ENCODE results near the gene GPR15LG.

Gene GPR15LG

GRCh38 chr10:84194424-84195043, 20.9 kb downstream of the GPR15LG start, which contains the start of gene CDHR1:
Gene CDHR1 (plus strand): TSS chr10:84194537. CDS start chr10:84194761, 224 bp downstream.
- no peak for DNase-seq

- no peak for DNase-seq
Observed at GRCh38 chr10:84195044-84195830, 21.6 kb downstream of the GPR15LG start.

- DNase-seq: peak in 1 of 2 experiments; percentile 47
Observed at GRCh38 chr10:84196083-84196482, 22.5 kb downstream of the GPR15LG start.

GRCh38 chr10:84196941-84197340, 23.3 kb downstream of the GPR15LG start:
- DNase-seq: peak in 1 of 2 experiments; percentile 10

- no peak for DNase-seq
Observed at GRCh38 chr10:84197643-84198042, 24.0 kb downstream of the GPR15LG start.

GRCh38 chr10:84198206-84198915, 24.8 kb downstream of the GPR15LG start:
- peak in 1 of 2 experiments; percentile 21 for DNase-seq

- DNase-seq: no peak
Observed at GRCh38 chr10:84200537-84201243, 27.1 kb downstream of the GPR15LG start.

- no peak for DNase-seq
Observed at GRCh38 chr10:84201244-84201606, 27.6 kb downstream of the GPR15LG start.

- DNase-seq: no peak
Observed at GRCh38 chr10:84201682-84202081, 28.1 kb downstream of the GPR15LG start.

- DNase-seq: no peak
Observed at GRCh38 chr10:84202349-84202748, 28.7 kb downstream of the GPR15LG start.

- DNase-seq: no peak
Observed at GRCh38 chr10:84204122-84204521, 30.5 kb downstream of the GPR15LG start.

- no peak for DNase-seq
Observed at GRCh38 chr10:84204610-84205009, 31.0 kb downstream of the GPR15LG start.

GRCh38 chr10:84205049-84205852, 31.6 kb downstream of the GPR15LG start:
- DNase-seq: peak; percentile 31 to 69

- DNase-seq: no peak
Observed at GRCh38 chr10:84205853-84206525, 32.4 kb downstream of the GPR15LG start.

- DNase-seq: no peak
Observed at GRCh38 chr10:84208023-84208422, 34.4 kb downstream of the GPR15LG start.

GRCh38 chr10:84211566-84211965, 38.0 kb downstream of the GPR15LG start:
- no peak for DNase-seq

GRCh38 chr10:84212014-84212413, 38.4 kb downstream of the GPR15LG start:
- DNase-seq: no peak

- no peak for DNase-seq
Observed at GRCh38 chr10:84213076-84213475, 39.5 kb downstream of the GPR15LG start.

GRCh38 chr10:84214046-84214572, 40.5 kb downstream of the GPR15LG start:
- no peak for DNase-seq

GRCh38 chr10:84214612-84215235, 41.1 kb downstream of the GPR15LG start:
- peak in 1 of 2 experiments; percentile 8 for DNase-seq

GRCh38 chr10:84216834-84217233, 43.2 kb downstream of the GPR15LG start:
- DNase-seq: no peak
